ENCODE measurements around the gene PGM3.
A peak's percentile ranks its signal among the peaks of the same experiment; 100 is the strongest.
"Not testable (repeated sequence)": the region's sequence is repeated elsewhere in the genome, so short reads cannot be mapped to it uniquely, and the experiment has no call there.

The PGM3 gene

GRCh38 chr6:83192871-83193746 is at the start of gene PGM3, which contains the start of gene RWDD2A:
Gene PGM3, minus strand, starts transcription at chr6:83193265. Its CDS starts 2,253 bp downstream, at chr6:83191012.
Gene RWDD2A, plus strand, starts transcription at chr6:83193357. Its CDS starts 1,095 bp downstream, at chr6:83194452.
- peak; percentile 92 for DNase-seq

- DNase-seq: no peak
These were observed 38.1 kb upstream of the PGM3 start for GRCh38 chr6:83231146-83231545.

- no peak for DNase-seq
These were observed 33.5 kb upstream of the PGM3 start for GRCh38 chr6:83226517-83226916.

GRCh38 chr6:83221889-83222479 is 28.9 kb upstream of the PGM3 start:
- no peak for DNase-seq

- DNase-seq: no peak
These were observed 28.2 kb upstream of the PGM3 start for GRCh38 chr6:83221276-83221675.

- no peak for DNase-seq
These were observed 27.1 kb upstream of the PGM3 start for GRCh38 chr6:83220121-83220520.

GRCh38 chr6:83218646-83219045 is 25.6 kb upstream of the PGM3 start:
- DNase-seq: no peak

GRCh38 chr6:83216806-83217205 is 23.7 kb upstream of the PGM3 start:
- DNase-seq: no peak

GRCh38 chr6:83215131-83216047 is 22.3 kb upstream of the PGM3 start:
- peak; percentile 44 for DNase-seq

GRCh38 chr6:83202031-83202430 is 9.0 kb upstream of the PGM3 start:
- no peak for DNase-seq

- DNase-seq: no peak
These were observed 6.8 kb upstream of the PGM3 start for GRCh38 chr6:83199863-83200225.

GRCh38 chr6:83199173-83199862 is 6.3 kb upstream of the PGM3 start:
- DNase-seq: no peak

- DNase-seq: no peak
These were observed 5.6 kb upstream of the PGM3 start for GRCh38 chr6:83198486-83199172.

GRCh38 chr6:83193747-83194566 is 892 bp upstream of the PGM3 start:
- DNase-seq: peak; percentile 16

- DNase-seq: no peak
These were observed 609 bp downstream of the PGM3 start for GRCh38 chr6:83192456-83192855.

GRCh38 chr6:83191974-83192373 is 1.1 kb downstream of the PGM3 start:
- DNase-seq: not testable (repeated sequence)

- no peak for DNase-seq
These were observed 2.4 kb downstream of the PGM3 start for GRCh38 chr6:83190626-83191025.

- no peak for DNase-seq
These were observed 4.6 kb downstream of the PGM3 start for GRCh38 chr6:83188501-83188900.

- no peak for DNase-seq
These were observed 8.0 kb downstream of the PGM3 start for GRCh38 chr6:83185096-83185495.

- DNase-seq: no peak
These were observed 9.8 kb downstream of the PGM3 start for GRCh38 chr6:83183082-83183828.

All from activated CD8-positive, alpha-beta memory T cell treated with anti-CD3 and anti-CD28 coated beads, Interleukin-2, amount 50 U/mL, for 4 hours (primary cell).